D341Med (cell line): ENCODE results near the gene FHOD3.
A peak's percentile ranks its signal among the peaks of the same experiment; 100 is the strongest.

Source experiments
- DNase-seq: peaks from one replicate; pipeline ENCODE4 v3.0.0; 2012; ENCODE audit warnings: low spot score

The FHOD3 gene

GRCh38 chr18:36481201-36481657 lies 183.7 kb downstream of the FHOD3 start:
- DNase-seq: no peak

- DNase-seq: no peak
Observed at GRCh38 chr18:36481935-36482334, 184.4 kb downstream of the FHOD3 start.

GRCh38 chr18:36484591-36484990 lies 187.1 kb downstream of the FHOD3 start:
- DNase-seq: no peak

GRCh38 chr18:36485772-36486171 lies 188.3 kb downstream of the FHOD3 start:
- no peak for DNase-seq

- no peak for DNase-seq
Observed at GRCh38 chr18:36488131-36488530, 190.6 kb downstream of the FHOD3 start.

GRCh38 chr18:36490897-36491296 lies 193.4 kb downstream of the FHOD3 start:
- no peak for DNase-seq

- DNase-seq: no peak
Observed at GRCh38 chr18:36492604-36493329, 195.3 kb downstream of the FHOD3 start.

- DNase-seq: no peak
Observed at GRCh38 chr18:36493349-36494159, 196.0 kb downstream of the FHOD3 start.

GRCh38 chr18:36494160-36494437 lies 196.6 kb downstream of the FHOD3 start:
- DNase-seq: no peak

GRCh38 chr18:36496022-36496421 lies 198.5 kb downstream of the FHOD3 start:
- no peak for DNase-seq

GRCh38 chr18:36499938-36500337 lies 202.4 kb downstream of the FHOD3 start:
- no peak for DNase-seq

GRCh38 chr18:36501100-36501499 lies 203.6 kb downstream of the FHOD3 start:
- no peak for DNase-seq

- no peak for DNase-seq
Observed at GRCh38 chr18:36503477-36503876, 206.0 kb downstream of the FHOD3 start.

GRCh38 chr18:36504928-36505327 lies 207.4 kb downstream of the FHOD3 start:
- no peak for DNase-seq

GRCh38 chr18:36505665-36506064 lies 208.2 kb downstream of the FHOD3 start:
- no peak for DNase-seq

GRCh38 chr18:36509646-36510197 lies 212.2 kb downstream of the FHOD3 start:
- DNase-seq: peak; percentile 72

- no peak for DNase-seq
Observed at GRCh38 chr18:36511791-36512352, 214.4 kb downstream of the FHOD3 start.

- DNase-seq: no peak
Observed at GRCh38 chr18:36513556-36513955, 216.0 kb downstream of the FHOD3 start.

GRCh38 chr18:36514778-36515177 lies 217.3 kb downstream of the FHOD3 start:
- no peak for DNase-seq

- DNase-seq: no peak
Observed at GRCh38 chr18:36516258-36516657, 218.7 kb downstream of the FHOD3 start.

- no peak for DNase-seq
Observed at GRCh38 chr18:36516726-36517125, 219.2 kb downstream of the FHOD3 start.

- no peak for DNase-seq
Observed at GRCh38 chr18:36518839-36519238, 221.3 kb downstream of the FHOD3 start.

GRCh38 chr18:36519358-36519757 lies 221.8 kb downstream of the FHOD3 start:
- DNase-seq: no peak
